H1 (cell line): ENCODE data around the gene CHMP4B. TPM values are rescaled to one million over a fixed set of nuclear protein-coding genes. Genes with fewer than 3 reads are reported as not detected.
A peak's percentile ranks its signal among the peaks of the same experiment; 100 is the strongest.

Source experiments
- BACH1 ChIP-seq: IDR thresholded peaks from 2 replicates; pipeline ENCODE4 v1.6.1; 2012; ENCODE audit warnings: low read length, improper control_type of control experiment
- CBX5 ChIP-seq: fragments of 300-800, 300-1000 bp; sonication (generic); IDR thresholded peaks from 2 replicates; pipeline ENCODE4 v1.7.1; 2016; ENCODE audit warnings: antibody characterized with exemption, low read length, low read depth
- CHD1 ChIP-seq: IDR thresholded peaks from 2 replicates; pipeline ENCODE4 v1.6.1; 2012; ENCODE audit warnings: low read depth, low read length, improper control_type of control experiment
- CHD2 ChIP-seq: IDR thresholded peaks from 2 replicates; pipeline ENCODE4 v1.6.1; 2012; ENCODE audit warnings: low read length, improper control_type of control experiment
- CTBP2 ChIP-seq: IDR thresholded peaks from 2 replicates; pipeline ENCODE4 v1.7.0; 2011; ENCODE audit warnings: borderline replicate concordance, mild to moderate bottlenecking, moderate library complexity, mixed read lengths, low read length; ENCODE audit not compliant: insufficient read depth, insufficient read length
- EGR1 ChIP-seq: IDR thresholded peaks from 2 replicates; pipeline ENCODE4 v1.6.1; 2011; ENCODE audit warnings: low read depth, low read length, borderline replicate concordance
- GTF2F1 ChIP-seq: IDR thresholded peaks from 2 replicates; pipeline ENCODE4 v1.6.1; 2012; ENCODE audit warnings: low read depth, low read length, improper control_type of control experiment, borderline replicate concordance
- JUND ChIP-seq: IDR thresholded peaks from 2 replicates; pipeline ENCODE4 v1.6.1; 2011; ENCODE audit warnings: mild to moderate bottlenecking, improper control_type of control experiment, low read length
- KDM4A ChIP-seq: IDR thresholded peaks from one replicate; pipeline ENCODE4 v1.7.1; 2012; ENCODE audit warnings: low read depth, mild to moderate bottlenecking, moderate library complexity, low read length, inconsistent platforms; ENCODE audit not compliant: severe bottlenecking
- MAFK ChIP-seq: IDR thresholded peaks from 2 replicates; pipeline ENCODE4 v1.6.1; 2012; ENCODE audit warnings: low read depth, mild to moderate bottlenecking, improper control_type of control experiment, low read length
- NANOG ChIP-seq: IDR thresholded peaks from 2 replicates; pipeline ENCODE4 v1.6.1; 2011; ENCODE audit warnings: low read length, low read depth, mild to moderate bottlenecking, inconsistent platforms; ENCODE audit not compliant: insufficient read depth, poor library complexity, severe bottlenecking
- NRF1 ChIP-seq: IDR thresholded peaks from 2 replicates; pipeline ENCODE4 v1.6.1; 2011; ENCODE audit warnings: mild to moderate bottlenecking, low read depth, low read length, improper control_type of control experiment
- POLR2AphosphoS5 ChIP-seq: IDR thresholded peaks from 2 replicates; pipeline ENCODE4 v1.6.1; 2011; ENCODE audit warnings: low read depth, low read length
- POU5F1 ChIP-seq: IDR thresholded peaks from 2 replicates; pipeline ENCODE4 v1.6.1; 2011; ENCODE audit warnings: low read depth, mild to moderate bottlenecking, low read length, moderate library complexity
- RNF2 ChIP-seq: fragments of 200-900, 300-1000 bp; sonication (generic); IDR thresholded peaks from 2 replicates; pipeline ENCODE4 v1.7.1; 2016; ENCODE audit warnings: borderline replicate concordance, low read depth, mild to moderate bottlenecking, antibody characterized with exemption, low read length; ENCODE audit not compliant: poor library complexity, severe bottlenecking; ENCODE audit errors: missing control alignments
- SIRT6 ChIP-seq: IDR thresholded peaks from one replicate; pipeline ENCODE4 v1.7.1; 2012; ENCODE audit warnings: low read length, inconsistent platforms
- SP2 ChIP-seq: IDR thresholded peaks from 2 replicates; pipeline ENCODE4 v1.6.1; 2012; ENCODE audit warnings: mild to moderate bottlenecking, low read length, inconsistent platforms
- SP4 ChIP-seq: IDR thresholded peaks from 2 replicates; pipeline ENCODE4 v1.6.1; 2012; ENCODE audit warnings: low read length, inconsistent platforms
- SUZ12 ChIP-seq: fragments of 200-600 bp; sonication (generic); IDR thresholded peaks from 2 replicates; pipeline ENCODE4 v1.6.1; 2012; ENCODE audit warnings: mild to moderate bottlenecking, inconsistent platforms, low read length, moderate library complexity, mixed read lengths
- TBP ChIP-seq: IDR thresholded peaks from 2 replicates; pipeline ENCODE4 v1.6.1; 2011; ENCODE audit warnings: low read depth, low read length, improper control_type of control experiment
- ZNF274 ChIP-seq: IDR thresholded peaks from 2 replicates; pipeline ENCODE4 v1.7.0; 2012; ENCODE audit warnings: low read length, borderline replicate concordance; ENCODE audit errors: extremely low read depth
- polyA plus RNA-seq, 7 experiments: library from polyadenylated mRNA; depleted of rRNA in 3 of 7; stranded (reverse) in 5 of 7; unstranded in 2 of 7; fragments of >200 nt in 5 of 7; fragments of 200-250 nt in 2 of 7; gene quantifications; 1 replicate in 5 of 7; 2 replicates in 1 of 7; 4 replicates in 1 of 7; pipeline versions ENCODE4 v1.2.1 to v1.2.3, GENCODE V29; 2011 to 2013; ENCODE audit warnings: missing spikeins in 2 of 7, mixed read lengths in 2 of 7
- total RNA-seq: library from RNA; stranded (reverse); fragmentation: NEBNext Ultra II Directional; extraction: Animal tissue kit (Norgen Biotek cat#: 25700); gene quantifications from 2 replicates; pipeline ENCODE4 v1.2.1, GENCODE V29; 2021
- TF ChIP-seq, protein P1 (sequence below), 3 experiments: IDR thresholded peaks; 1 replicate in 2 of 3; 2 replicates in 1 of 3; pipeline versions ENCODE4 v1.5.1 to v1.6.1; 2011; ENCODE audit warnings: low read length in 3 of 3, mild to moderate bottlenecking in 3 of 3, inconsistent platforms in 2 of 3, low read depth in 1 of 3, moderate library complexity in 1 of 3; ENCODE audit not compliant: insufficient read depth in 1 of 3; ENCODE audit errors: control extremely low read depth in 1 of 3

CHMP4B gene
- total and polyA plus RNA-seq, 2 of the 8 experiments (the other 6 are each of a cell fraction or from before 2014, with no cell fraction given): 38.6 to 66.3 TPM

DNA sequence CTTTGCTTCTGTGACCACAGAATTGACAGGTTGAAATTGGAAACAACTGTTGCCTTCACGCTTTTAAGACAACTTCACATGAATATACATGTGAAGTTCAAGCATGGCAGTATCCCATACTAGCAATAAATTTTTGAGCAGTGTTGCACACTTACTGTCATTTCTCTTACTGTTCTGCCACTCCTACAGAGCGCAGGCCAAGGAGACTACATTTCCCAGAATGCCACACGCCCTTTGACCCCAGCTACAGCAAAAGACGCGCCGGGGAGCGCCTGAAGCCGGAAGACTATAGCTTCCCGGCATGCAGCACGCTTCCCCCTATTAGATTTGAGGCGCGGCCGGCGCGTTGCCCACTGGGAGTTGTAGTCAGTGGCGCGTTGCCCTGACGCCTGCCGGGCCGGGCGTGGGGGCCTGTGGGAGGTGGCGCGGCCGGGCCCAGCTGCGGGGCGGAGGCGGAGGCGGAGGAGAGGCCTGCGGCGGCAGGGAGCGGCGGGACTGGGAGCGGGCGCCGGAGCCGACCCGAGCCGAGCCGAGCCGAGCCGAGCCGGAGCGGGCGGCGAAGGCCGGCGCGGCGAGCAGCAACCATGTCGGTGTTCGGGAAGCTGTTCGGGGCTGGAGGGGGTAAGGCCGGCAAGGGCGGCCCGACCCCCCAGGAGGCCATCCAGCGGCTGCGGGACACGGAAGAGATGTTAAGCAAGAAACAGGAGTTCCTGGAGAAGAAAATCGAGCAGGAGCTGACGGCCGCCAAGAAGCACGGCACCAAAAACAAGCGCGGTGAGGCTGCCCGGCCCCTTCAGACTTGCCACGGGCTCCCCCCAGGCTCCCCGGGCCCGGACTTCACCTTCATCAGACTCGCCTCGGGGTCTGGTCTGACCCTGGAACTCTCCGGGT lies at the start of gene CHMP4B (continued):
- TF ChIP-seq NANOG (no peak), EGR1 (0 out of 2 replicates have a peak, but pooled peaks have one; percentile 57), POU5F1 (no peak), BACH1 (no peak), CTBP2 (no peak), KDM4A (peak; percentile 71), NRF1 (no peak), ZNF274 (no peak), RNF2 (no peak), SP4 (no peak), SIRT6 (no peak), SUZ12 (no peak), TBP (peak; percentile 3; the same call in 1 of the 2 replicates), CBX5 (no peak), JUND (no peak), SP2 (no peak), GTF2F1 (no peak), MAFK (no peak), CHD2 (peak; percentile 93), CHD1 (no peak), POLR2AphosphoS5 (0 out of 2 replicates have a peak, but pooled peaks have one; percentile 22)
- TF ChIP-seq, protein P1, sequence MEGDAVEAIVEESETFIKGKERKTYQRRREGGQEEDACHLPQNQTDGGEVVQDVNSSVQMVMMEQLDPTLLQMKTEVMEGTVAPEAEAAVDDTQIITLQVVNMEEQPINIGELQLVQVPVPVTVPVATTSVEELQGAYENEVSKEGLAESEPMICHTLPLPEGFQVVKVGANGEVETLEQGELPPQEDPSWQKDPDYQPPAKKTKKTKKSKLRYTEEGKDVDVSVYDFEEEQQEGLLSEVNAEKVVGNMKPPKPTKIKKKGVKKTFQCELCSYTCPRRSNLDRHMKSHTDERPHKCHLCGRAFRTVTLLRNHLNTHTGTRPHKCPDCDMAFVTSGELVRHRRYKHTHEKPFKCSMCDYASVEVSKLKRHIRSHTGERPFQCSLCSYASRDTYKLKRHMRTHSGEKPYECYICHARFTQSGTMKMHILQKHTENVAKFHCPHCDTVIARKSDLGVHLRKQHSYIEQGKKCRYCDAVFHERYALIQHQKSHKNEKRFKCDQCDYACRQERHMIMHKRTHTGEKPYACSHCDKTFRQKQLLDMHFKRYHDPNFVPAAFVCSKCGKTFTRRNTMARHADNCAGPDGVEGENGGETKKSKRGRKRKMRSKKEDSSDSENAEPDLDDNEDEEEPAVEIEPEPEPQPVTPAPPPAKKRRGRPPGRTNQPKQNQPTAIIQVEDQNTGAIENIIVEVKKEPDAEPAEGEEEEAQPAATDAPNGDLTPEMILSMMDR (IDR thresholded peaks at IDR 0.05; ENCODE audit: control extremely low read depth in 1 of 3, insufficient read depth in 1 of 3, low read depth in 1 of 3, low read length in 3 of 3): no peak
